Mesenteric fat pad (tissue), 1 donor: ENCODE results near the gene DCTN5. TPM values are rescaled to one million over a fixed set of nuclear protein-coding genes. Genes with fewer than 3 reads are reported as not detected.
"Not testable (repeated sequence)": the region's sequence is repeated elsewhere in the genome, so short reads cannot be mapped to it uniquely, and the experiment has no call there.

Experiments
- DNase-seq: peaks from one replicate; pipeline ENCODE4 v3.0.0-alpha.2; 2020; ENCODE audit warnings: low spot score
- long read RNA-seq: library from polyadenylated mRNA; unstranded; transcript quantifications from one replicate; pipeline ENCODE4 v2.0.0, GENCODE V29; 2020
- total RNA-seq: library from RNA; stranded (reverse); fragmentation: NEBNext Ultra II Directional; extraction: Animal tissue kit (Norgen Biotek cat#: 25700); gene quantifications from one replicate; pipeline ENCODE4 v1.2.1, GENCODE V29; 2021
- donor health status: DM: yes; HTN: yes; CAD: no.

The DCTN5 gene
- total RNA-seq: 57.6 TPM
- long read RNA-seq, full-length matches to known transcripts: 57 of 68 reads
- long read RNA-seq, partial matches to known transcripts: 1 of 68 reads
- long read RNA-seq, other reads (novel, unspliced or antisense): 10 of 68 reads

- DNase-seq: peak; percentile 96
Measured at GRCh38 chr16:23640931-23641765, at the start of gene DCTN5, which contains the start of gene PALB2. DCTN5 (plus strand) TSS chr16:23641466; CDS start chr16:23641543, 77 bp downstream. PALB2 (minus strand) TSS chr16:23641310; CDS start chr16:23641157, 153 bp downstream.

GRCh38 chr16:23594186-23594585 is 47.1 kb upstream of the DCTN5 start:
- no peak for DNase-seq

GRCh38 chr16:23595246-23595950 is 45.9 kb upstream of the DCTN5 start:
- no peak for DNase-seq

GRCh38 chr16:23595951-23596720 is 45.1 kb upstream of the DCTN5 start, which contains the start of gene NDUFAB1:
NDUFAB1 (minus strand) TSS chr16:23596316; CDS start chr16:23596290, 26 bp downstream.
- DNase-seq: peak; percentile 96

- DNase-seq: no peak
Measured at GRCh38 chr16:23597003-23597756, 44.1 kb upstream of the DCTN5 start.

- DNase-seq: no peak
Measured at GRCh38 chr16:23607726-23608125, 33.5 kb upstream of the DCTN5 start.

- DNase-seq: no peak
Measured at GRCh38 chr16:23608194-23608593, 33.1 kb upstream of the DCTN5 start.

GRCh38 chr16:23609929-23610328 is 31.3 kb upstream of the DCTN5 start:
- DNase-seq: no peak

- not testable (repeated sequence) for DNase-seq
Measured at GRCh38 chr16:23610905-23611304, 30.4 kb upstream of the DCTN5 start.

- no peak for DNase-seq
Measured at GRCh38 chr16:23611936-23612335, 29.3 kb upstream of the DCTN5 start.

GRCh38 chr16:23615805-23616204 is 25.5 kb upstream of the DCTN5 start:
- DNase-seq: no peak

- DNase-seq: no peak
Measured at GRCh38 chr16:23624092-23624491, 17.2 kb upstream of the DCTN5 start.

- DNase-seq: no peak
Measured at GRCh38 chr16:23629516-23629915, 11.8 kb upstream of the DCTN5 start.

- DNase-seq: not testable (repeated sequence)
Measured at GRCh38 chr16:23631874-23632273, 9.4 kb upstream of the DCTN5 start.

- DNase-seq: no peak
Measured at GRCh38 chr16:23634461-23635036, 6.7 kb upstream of the DCTN5 start.

- DNase-seq: no peak
Measured at GRCh38 chr16:23635958-23636357, 5.3 kb upstream of the DCTN5 start.

GRCh38 chr16:23640615-23640930 is 693 bp upstream of the DCTN5 start:
- DNase-seq: no peak

- DNase-seq: no peak
Measured at GRCh38 chr16:23642246-23642774, 1.0 kb downstream of the DCTN5 start.

GRCh38 chr16:23650674-23651416 is 9.6 kb downstream of the DCTN5 start:
- DNase-seq: no peak
